Frontal cortex (tissue), 1 donor: ENCODE measurements around the gene SMARCA5. TPM values are rescaled to one million over a fixed set of nuclear protein-coding genes. Genes with fewer than 3 reads are reported as not detected.

Source experiments
- total RNA-seq: library from RNA; depleted of rRNA; stranded (reverse); fragments of >200 nt; gene quantifications from one replicate; pipeline ENCODE4 v1.2.3, GENCODE V29; 2014

SMARCA5 gene
- total RNA-seq, 1 donor from 2014 or later = 60.3 TPM

Other genes with a start within 250 kb of the SMARCA5 start
- gene GAB1, start 176.8 kb upstream of the SMARCA5 start, total RNA-seq = 15.5 TPM
- gene FREM3, start 187.0 kb downstream of the SMARCA5 start, total RNA-seq = under 0.01 TPM